ENCODE results near the gene FNTB. TPM values are rescaled to one million over a fixed set of nuclear protein-coding genes. Genes with fewer than 3 reads are reported as not detected.

The FNTB gene
- total RNA-seq, 1 experiment from 2014 or later = 15.9 TPM

DNA sequence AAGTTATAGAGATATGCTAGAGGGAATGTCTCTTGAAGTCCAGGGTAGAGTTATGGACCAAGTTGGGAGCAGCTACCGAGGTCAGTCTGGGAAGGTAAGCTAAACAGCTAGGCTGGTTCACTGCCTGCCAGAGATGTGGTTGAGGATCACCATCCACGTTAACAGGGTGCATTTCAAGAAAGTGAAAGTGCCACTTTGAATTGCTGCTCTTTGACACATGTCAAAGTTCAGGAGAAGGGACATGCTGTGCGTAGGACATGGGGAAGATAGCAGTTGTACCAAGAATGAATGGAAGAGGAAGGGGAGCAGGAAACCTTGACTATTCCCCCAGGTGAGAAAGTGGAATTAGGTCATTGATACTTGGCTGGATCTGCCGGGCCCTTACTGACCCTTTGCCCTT lies 66.1 kb downstream of the FNTB start:
- DNase-seq (ENCODE audit: low spot score) = no peak

DNA sequence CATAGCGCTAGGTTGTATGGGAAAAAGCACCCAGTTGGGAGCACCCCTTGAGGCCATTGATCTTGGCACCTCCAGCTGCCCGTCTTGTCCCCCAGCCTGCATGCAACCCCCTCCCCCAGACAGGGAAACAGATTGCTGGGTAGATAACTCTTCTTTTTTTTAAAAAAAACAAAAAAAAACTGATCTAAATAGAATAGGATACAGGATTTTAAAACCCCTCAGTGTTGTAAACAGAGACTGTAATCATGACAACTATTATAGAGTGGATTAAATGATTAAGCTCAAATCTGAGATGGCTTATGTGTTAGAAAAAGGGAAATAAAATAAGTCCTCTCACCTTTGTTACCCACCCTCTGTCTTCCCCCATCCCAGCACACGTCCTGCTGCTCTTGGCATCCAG lies 66.8 kb downstream of the FNTB start:
- DNase-seq (ENCODE audit: low spot score) = no peak

DNA sequence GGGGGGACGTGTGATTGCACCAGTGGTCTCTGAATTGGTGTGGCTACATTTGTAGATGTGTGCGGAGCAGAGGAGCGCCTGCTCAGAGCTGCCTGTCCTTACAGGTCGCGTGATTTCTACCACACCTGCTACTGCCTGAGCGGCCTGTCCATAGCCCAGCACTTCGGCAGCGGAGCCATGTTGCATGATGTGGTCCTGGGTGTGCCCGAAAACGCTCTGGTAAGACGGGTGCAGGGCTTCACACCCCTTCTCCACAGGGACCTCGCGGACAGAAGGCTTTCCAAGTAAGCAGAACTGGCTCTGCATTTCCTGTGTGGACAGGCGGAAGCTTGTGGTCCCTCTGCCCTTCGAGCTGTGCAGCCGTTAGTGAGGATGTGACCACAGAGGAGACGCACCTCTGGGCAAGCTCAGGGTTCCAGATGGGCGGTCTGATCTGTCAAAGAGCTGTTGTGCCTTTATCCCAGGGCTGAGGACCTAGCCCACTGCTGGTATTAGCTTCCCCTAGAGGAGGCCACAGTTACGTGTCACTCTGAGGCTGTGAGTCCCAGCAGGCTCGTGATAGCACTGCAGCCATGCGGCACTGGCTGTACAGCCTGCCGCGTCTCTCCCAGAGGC lies 67.9 kb downstream of the FNTB start:
- DNase-seq (ENCODE audit: low spot score) = no peak

DNA sequence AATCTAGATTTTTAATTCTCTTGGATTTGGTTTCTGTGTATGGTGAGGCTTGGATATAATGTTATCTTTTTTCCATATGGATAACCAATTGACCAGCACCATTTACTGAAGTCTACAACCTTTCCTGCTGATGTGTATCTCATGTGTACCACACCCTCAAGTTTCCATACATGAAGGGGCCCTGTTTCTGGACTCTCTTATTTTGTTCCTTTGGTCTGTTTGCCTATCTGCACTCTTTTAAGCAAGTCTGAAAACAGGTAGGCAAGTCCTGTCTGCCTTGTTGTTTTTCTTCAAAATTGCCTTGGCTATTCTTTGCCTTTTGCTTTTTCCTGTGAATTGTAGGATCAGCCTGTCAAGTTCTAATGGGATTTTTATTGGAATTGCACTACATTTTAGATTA lies 71.0 kb downstream of the FNTB start:
- DNase-seq (ENCODE audit: low spot score) = no peak

DNA sequence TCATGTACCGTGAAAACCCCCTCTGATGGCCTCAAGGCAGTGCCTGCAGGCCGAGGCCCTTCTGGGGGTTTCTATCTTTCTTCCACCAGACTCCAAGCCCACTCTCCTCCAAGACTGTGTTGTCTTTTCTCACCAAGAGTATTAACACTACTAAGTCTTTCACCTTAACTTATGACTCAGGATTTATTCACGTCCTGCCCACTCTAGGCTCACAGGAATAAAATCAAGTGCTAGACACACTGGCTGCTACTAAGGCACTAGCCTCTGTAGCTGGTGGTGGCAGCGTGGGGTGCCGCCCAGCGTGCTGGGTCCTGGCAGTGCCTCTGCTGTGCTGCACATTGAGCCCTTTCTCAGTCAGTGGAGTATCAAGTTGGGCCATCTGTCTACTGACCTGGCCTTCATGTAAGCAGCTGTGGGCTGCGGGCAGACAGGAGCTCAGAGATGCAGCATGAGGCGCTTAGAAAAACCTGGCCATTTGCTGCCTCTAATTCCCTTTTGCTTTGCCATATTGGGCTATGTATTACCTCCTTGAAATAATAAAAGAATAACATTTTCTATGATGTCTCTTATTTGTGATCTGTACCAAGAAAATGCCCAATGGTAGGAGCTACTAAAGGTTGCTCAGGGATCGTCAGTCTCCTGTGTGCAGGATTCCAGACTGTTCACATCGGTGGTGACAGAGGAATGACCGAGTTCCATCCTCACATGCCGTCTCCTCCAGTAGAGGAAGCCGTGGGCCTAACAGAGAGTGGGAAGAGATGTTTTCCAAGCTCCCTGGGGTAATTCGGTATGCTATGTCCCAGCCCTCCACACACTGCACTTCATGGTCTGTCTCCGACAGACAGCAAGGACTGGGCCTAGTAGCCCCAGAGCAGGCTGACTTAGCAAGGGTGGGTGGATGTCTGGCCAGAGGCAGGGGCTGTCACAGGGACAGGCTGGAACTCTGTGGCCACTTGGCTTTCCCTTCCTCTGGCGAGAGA lies 75.7 kb downstream of the FNTB start:
- DNase-seq (ENCODE audit: low spot score) = no peak

DNA sequence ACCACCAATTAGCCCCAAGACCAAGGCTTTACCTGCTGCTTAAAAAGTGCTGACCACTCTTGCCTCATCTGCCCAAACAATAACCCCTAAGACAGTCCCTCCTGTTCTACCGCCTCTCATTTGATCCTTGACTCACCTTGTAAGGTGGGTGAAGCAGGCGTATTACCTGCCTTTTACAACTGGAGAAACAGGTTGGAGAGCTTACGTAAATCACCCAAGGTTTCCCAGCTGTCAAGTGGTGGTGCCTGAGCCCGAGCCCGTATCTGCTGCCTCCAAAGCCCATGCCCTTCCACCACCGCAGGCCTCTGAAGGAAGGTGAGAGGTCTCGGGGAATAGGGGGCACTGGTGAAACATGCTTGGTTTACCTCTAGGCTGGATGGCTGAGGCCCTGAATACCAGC lies 79.0 kb downstream of the FNTB start:
- no peak for DNase-seq (ENCODE audit: low spot score)

DNA sequence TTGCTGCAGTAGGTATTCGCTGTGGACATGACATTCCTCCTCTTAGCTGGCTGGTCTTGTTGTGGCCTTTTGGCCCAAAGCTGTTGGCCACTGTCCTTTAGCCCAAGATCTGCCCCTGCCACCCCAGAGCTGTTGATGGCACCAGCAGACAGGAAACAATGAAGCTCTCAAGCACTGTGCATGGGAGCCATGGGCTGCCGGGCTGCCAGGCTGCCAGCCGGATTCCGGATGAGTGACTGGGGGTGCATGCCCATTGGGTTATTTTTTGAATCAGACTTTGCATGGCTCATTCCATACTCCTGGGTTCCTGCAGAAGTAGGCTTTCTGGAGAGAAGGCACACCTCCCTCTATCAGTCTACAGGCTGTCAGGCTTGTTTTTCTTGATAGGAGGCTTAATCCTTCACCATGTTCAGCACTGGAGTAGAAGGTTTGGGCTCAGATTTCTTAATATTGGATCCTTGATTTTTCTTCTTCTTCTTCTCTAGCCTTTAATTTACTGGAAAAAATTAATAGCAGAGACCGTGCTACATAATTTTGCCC lies 83.2 kb downstream of the FNTB start:
- no peak for DNase-seq (ENCODE audit: low spot score)

DNA sequence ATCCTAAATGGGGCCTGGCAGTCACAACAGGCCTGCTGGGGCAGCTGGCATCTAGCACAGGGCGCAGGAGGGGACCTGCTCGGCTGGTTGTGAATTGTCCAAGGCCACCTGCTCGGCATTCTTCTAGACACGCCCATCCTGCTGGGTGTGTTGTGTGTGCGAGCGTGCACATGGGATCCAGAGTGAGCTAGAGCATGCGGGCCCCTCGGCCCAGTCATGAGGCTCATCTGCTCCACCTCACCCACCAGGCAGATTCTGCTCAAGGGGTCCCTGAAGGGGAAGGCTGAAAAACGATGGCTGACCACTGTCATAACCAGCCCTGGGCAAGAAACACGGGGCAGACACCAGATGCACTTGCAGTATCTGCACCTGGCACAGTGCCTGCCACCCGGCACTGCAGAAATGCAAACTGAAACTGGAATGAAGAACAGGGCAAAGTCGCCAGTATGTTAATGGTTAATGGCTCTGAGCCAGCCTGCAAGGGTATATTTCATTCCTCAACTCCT lies 83.8 kb downstream of the FNTB start:
- DNase-seq (ENCODE audit: low spot score) = no peak

DNA sequence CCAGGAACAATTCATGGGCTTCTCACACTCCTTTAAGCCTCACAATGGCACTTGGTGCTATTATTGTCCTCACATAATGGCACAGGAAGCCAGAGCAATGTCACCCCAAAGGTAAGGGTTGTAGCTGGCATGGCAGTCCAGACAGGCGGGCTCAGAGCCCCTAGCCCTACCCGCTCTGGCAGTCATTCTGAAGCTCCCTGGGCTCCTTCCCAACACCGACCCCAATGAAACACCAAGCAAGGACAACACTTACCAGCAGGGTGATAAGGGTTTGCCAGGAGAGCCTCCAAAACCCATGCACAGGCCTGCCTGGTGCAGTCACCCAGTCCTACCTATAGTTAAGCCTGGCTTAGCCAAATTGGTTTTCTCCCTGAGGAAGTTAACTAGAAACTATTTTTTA lies 84.8 kb downstream of the FNTB start:
- DNase-seq (ENCODE audit: low spot score) = no peak

DNA sequence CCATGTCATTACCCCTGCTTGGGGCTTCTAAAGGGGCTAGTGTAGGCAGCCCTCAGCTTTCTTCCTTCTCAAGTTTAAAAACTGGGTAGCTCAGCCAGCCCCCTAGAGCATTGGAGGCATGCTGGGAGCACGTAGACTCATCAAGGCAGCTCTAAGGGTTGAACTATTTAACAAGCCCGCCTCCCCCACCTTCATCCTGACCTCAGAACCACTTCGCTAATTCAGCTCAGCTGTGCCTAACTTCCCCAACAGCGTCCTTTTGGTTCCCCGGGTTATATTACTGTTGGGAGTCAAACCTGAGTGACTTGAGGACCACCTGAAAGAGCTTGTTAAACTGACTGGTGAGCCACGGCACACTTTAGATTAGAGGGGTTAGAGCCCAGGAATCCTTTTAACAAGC lies 85.6 kb downstream of the FNTB start:
- no peak for DNase-seq (ENCODE audit: low spot score)

DNA sequence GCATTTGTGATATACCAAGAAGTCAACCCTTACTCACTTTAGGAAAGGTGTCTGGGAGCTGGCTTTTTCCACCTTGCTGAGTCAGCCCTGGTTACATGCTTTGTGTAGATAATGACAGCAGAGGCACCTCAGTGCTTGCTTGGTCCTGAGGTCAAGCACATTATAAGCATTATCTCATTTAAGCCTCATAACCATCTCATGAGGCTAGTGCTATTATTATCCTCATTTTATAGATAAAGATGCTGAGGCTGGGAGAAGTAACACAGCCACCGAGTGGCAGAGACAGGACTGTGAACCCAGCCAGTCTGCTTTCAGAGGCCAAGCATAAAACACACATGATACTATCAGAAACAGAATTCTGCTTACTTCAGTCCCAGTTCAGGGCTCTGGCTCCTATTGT lies 86.2 kb downstream of the FNTB start:
- no peak for DNase-seq (ENCODE audit: low spot score)

DNA sequence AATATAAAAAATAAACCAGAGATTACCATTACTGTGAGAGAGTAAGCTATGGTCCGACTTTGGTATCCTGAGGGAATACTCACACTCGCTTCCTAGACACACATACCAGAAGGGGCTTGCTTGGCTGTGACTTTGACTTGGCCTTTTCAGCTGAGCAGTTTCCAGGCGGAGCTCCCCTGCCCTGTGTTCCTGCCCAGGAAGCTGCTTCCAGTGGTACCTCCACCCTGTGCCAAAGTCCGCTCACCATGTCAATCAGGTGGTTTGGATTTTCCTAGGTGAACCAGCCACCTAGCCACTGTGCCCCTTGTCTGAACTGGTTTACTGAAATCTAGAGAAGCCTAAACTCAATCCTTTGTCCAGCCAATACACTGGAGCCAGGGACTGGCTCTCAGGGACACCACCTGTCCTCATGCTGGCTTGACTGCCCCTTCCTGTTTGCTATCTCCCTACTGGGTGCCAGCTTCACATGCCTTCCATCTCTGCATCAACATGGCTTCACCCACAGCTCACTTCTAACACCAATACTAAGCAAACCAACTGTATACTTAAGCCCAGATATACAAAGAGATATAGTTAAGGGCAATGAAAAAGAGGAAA lies 87.0 kb downstream of the FNTB start:
- DNase-seq (ENCODE audit: low spot score) = no peak

DNA sequence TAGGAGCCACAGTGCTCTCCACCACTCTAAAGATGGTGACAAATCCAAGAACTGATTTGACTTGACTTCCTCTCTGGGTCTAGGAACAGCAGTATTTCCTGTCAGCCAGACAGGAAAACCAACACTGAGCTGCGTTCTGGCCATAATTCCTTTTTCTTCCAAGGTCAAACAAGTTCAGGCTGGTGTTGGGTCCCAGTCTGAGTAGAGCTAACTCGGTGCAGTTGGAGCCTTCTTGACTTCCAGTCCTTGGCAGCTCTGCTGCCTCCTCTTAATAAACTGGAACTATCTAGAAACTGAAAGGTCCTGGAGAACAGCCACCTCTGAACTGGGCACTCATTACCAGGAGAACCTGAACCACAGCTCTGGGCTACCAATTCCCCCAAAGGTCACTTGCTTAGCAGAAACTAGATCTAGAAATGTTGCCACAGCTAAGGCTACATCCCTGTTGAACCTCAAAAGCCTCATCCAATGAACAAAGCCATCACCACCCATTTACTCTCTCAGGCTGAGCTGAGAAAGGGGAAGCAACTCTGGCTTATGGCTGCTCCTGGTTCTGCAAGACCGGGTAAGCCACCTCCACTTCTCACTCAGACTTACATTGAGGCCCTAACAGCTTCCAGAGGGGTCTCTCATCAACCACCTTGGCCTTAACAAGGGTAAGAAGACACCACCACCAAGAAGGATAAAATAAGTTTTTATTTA lies 87.9 kb downstream of the FNTB start:
- no peak for DNase-seq (ENCODE audit: low spot score)

DNA sequence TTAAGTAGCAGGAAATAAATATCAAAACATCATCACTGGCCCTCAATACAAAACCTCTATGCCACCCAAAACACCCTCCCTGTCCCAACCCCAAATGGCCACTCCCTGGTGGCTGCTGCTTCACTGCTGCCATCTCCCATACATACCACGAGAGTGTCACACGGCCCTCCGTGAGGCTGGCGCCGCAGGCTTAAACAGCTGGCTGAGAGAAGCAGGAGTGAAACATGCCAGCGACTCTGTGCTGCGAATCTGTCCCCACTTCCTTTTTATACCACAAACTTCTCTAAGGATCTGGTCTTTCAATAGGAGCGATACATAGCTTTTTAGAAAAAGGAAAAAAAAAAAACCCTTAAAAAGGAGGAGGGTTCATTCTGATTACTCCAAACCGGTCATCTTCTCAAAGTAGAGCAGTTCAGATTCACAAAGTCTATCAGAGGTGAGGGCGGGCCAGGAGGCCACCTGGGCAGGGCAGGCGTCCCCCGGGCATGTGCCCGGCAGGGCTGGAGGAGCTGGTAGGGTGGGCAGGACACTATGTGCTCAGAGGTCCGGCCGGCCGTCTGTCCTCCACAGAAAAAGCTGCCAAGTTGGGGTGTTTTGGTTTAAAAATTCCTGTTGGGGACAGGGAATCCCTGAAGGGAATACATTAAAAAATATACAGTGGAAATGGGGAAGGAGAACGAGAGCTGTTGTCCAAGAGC lies 89.1 kb downstream of the FNTB start:
- no peak for DNase-seq (ENCODE audit: low spot score)

DNA sequence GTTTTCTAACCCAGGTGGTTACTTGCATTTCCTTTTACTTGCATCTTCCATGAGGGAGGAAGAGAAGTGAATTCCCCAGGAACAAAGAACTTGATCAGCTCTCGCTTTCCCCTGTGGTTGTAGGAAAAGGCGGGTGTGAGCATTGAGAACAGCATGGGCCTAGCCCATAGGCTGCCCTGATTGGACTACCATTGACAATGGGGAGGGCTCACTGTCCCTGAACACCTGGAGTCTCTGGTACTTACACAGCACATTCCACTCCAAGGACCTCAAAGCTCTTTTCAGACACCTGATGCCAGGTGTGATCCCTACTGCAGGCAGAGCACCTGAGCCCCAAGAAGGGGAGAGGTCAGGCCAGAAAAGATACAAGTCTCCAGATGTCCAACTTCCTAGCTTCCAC lies 90.6 kb downstream of the FNTB start:
- no peak for DNase-seq (ENCODE audit: low spot score)

DNA sequence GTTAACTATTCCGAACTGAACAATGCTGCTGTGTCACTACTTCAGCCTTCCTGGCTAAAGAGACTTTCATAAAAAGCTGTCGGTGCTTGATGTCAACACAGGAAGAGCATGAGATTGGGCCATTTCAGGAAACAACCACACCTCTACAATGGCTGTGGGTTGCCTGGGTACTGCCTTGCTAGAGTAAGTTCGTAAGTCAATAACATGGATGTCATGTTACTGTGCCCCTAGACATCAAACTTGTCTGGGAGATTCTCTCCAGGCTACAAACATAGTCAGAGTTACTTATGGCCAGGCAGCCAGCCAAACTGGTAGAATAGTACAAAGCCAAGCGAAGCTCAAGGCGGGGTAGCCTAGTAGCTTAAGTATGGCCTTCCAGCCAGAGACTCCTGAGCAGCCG lies 92.5 kb downstream of the FNTB start:
- no peak for DNase-seq (ENCODE audit: low spot score)

DNA sequence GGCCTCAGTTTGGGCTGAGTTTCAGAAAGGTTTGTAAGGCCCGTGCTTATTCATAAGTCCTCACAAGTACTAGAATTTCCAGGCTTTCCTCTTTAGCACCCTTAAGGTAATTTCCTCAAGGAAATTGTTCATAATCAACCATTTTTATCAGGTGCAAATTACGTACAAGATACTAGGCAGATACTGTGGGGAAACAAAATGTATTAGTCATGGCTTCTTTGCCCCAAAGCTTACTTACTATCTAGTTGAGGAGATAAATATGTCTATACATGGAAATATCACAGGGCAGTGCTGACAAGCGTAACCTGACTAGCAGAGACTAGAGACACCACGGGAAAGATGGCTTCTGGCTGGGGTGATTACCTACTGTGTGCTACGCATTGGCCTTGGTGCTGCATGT lies 93.1 kb downstream of the FNTB start:
- no peak for DNase-seq (ENCODE audit: low spot score)

DNA sequence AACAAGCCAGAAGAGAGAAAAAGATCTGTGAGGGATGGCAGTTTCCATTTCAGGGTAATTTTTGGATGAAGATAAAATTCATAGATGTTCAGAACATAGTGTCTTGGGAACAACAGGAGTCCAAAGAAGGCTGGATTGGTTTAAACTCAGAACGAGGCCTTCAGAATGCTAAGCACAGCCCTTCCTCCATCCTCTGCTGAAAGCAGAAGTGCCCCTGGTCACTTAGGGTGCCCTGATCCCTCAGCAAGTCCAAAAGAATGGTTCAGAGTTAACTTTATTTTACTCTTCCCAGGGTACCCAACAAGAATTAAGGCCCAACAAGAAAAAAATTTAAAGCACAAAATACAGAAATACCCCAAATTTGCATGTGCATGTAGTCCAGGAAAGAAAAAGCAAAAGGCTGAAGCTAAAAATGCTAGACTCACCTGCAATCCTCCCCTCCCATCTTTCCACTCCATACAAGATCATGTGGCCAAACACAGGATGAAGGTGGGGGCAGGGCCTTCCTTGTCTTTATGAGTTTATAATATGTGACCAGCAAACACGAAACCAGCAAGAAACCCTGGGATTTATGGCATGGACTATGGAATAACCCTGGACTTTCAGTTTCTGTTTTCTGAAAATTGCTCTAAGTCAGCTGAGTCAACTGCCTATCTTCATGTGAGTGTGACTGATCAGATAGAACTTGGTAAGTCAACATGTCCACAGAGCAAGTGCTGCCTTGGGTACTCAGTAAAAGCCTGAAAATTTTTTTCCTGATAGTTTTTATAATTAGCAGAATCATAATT lies 94.5 kb downstream of the FNTB start:
- no peak for DNase-seq (ENCODE audit: low spot score)

DNA sequence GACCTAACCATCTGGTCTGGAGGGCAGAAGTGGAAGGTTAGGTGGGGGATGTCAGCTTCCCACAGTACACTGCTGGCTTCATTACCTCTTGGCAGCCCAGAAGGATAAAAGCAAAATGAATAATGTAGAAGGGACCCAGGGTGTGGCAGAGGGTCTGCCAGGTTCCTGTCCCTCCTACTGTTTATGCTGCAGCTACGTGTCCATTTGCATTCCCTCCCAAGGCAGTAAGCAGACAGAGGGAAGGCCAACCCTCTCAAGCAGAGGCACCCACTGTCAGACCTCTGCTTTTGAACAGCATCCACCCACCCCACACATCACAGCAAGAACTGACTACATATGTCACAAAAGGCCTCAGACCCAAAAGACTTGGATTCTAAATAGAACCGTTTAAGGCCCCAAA lies 96.2 kb downstream of the FNTB start:
- no peak for DNase-seq (ENCODE audit: low spot score)
